ENCODE measurements around the gene MAVS. TPM values are rescaled to one million over a fixed set of nuclear protein-coding genes. Genes with fewer than 3 reads are reported as not detected.

The MAVS gene
- total and polyA plus RNA-seq, 9 of the 15 experiments (the other 6 are each of a cell fraction or from before 2014, with no cell fraction given) = 1.6 to 22.0 (median 11.3) TPM

GRCh38 chr20:3924304-3925112 lies 77.9 kb downstream of the MAVS start (continued):
- TF ChIP-seq STAT5B (CRISPR knock-in tag; IDR thresholded peaks at IDR 0.05) = no peak
- no peak for TF ChIP-seq ZNF347 (CRISPR knock-in tag; IDR thresholded peaks at IDR 0.05; ENCODE audit: low read depth)
- no peak for TF ChIP-seq MCM3 (IDR thresholded peaks at IDR 0.05)
- no peak for TF ChIP-seq DNMT1 (IDR thresholded peaks at IDR 0.05)
- TF ChIP-seq ZNF830 (CRISPR knock-in tag; IDR thresholded peaks at IDR 0.05) = no peak
- no peak for TF ChIP-seq NR2F6 (CRISPR knock-in tag; IDR thresholded peaks at IDR 0.05)
- no peak for TF ChIP-seq ZNF143 (CRISPR knock-in tag; IDR thresholded peaks at IDR 0.05)
- TF ChIP-seq STAT5A (IDR thresholded peaks at IDR 0.05; ENCODE audit: borderline replicate concordance, low read length) = no peak
- no peak for TF ChIP-seq MXI1 (IDR thresholded peaks at IDR 0.05; ENCODE audit: low read depth, low read length)
- no peak for TF ChIP-seq HDAC6 (IDR thresholded peaks at IDR 0.05; ENCODE audit: low read depth, low read length)
- no peak for TF ChIP-seq SLC30A9 (CRISPR knock-in tag; IDR thresholded peaks at IDR 0.05)
- TF ChIP-seq SRSF7 (optimal IDR thresholded peaks at IDR 0.05; ENCODE audit: low read depth, low read length) = no peak
- TF ChIP-seq FOXO4 (CRISPR knock-in tag; IDR thresholded peaks at IDR 0.05) = no peak
- TF ChIP-seq GABPB2 (CRISPR knock-in tag; conservative IDR thresholded peaks at IDR 0.05) = no peak
- TF ChIP-seq USF2 (CRISPR knock-in tag; IDR thresholded peaks at IDR 0.05) = no peak
- TF ChIP-seq MAX (CRISPR knock-in tag; IDR thresholded peaks at IDR 0.05) = 0 out of 2 replicates have a peak, but pooled peaks have one; percentile 15
- no peak for TF ChIP-seq ZNF124 (CRISPR knock-in tag; IDR thresholded peaks at IDR 0.05)
- TF ChIP-seq ZNF282 (CRISPR knock-in tag; IDR thresholded peaks at IDR 0.05) = no peak
- no peak for TF ChIP-seq CAMTA2 (CRISPR knock-in tag; conservative IDR thresholded peaks at IDR 0.05)
- TF ChIP-seq RBM22 (IDR thresholded peaks at IDR 0.05; ENCODE audit: low read depth, low read length, poor library complexity, severe bottlenecking) = peak; percentile 81
- TF ChIP-seq ZNF3 (CRISPR knock-in tag; IDR thresholded peaks at IDR 0.05) = no peak
- TF ChIP-seq SUPT5H (IDR thresholded peaks at IDR 0.05) = peak; percentile 28; the same call in 1 of the 2 replicates
- TF ChIP-seq, protein P1, sequence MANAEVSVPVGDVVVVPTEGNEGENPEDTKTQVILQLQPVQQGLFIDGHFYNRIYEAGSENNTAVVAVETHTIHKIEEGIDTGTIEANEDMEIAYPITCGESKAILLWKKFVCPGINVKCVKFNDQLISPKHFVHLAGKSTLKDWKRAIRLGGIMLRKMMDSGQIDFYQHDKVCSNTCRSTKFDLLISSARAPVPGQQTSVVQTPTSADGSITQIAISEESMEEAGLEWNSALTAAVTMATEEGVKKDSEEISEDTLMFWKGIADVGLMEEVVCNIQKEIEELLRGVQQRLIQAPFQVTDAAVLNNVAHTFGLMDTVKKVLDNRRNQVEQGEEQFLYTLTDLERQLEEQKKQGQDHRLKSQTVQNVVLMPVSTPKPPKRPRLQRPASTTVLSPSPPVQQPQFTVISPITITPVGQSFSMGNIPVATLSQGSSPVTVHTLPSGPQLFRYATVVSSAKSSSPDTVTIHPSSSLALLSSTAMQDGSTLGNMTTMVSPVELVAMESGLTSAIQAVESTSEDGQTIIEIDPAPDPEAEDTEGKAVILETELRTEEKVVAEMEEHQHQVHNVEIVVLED (CRISPR knock-in tag; IDR thresholded peaks at IDR 0.05) = no peak
- no peak for TF ChIP-seq KDM2B (CRISPR knock-in tag; IDR thresholded peaks at IDR 0.05)
- no peak for TF ChIP-seq ZNF224 (CRISPR knock-in tag; IDR thresholded peaks at IDR 0.05)
